ENCODE results near the gene ELAC2. TPM values are rescaled to one million over a fixed set of nuclear protein-coding genes. Genes with fewer than 3 reads are reported as not detected.

Gene ELAC2
- total RNA-seq, 5 donors from 2014 or later (not counting 1 experiment from before 2014, with no cell fraction given): 62.5 to 71.6 (median 66.4) TPM

GRCh38 chr17:13010959-13011358 lies 6.9 kb downstream of the ELAC2 start:
- H3K4me3 ChIP-seq (ENCODE audit: control insufficient read depth in 1 of 2, extremely low read depth in 1 of 2, low read length in 1 of 2): no peak overlapping the region
- 97% methylated on average over 5 of the region's 7 CpGs for WGBS (ENCODE audit: insufficient coverage)
- ATAC-seq (replicated peaks in 1 of 4): no peak
- H3K4me1 Mint-ChIP-seq: peaks cover 18 to 22% (median 19%) of the 10 kb centered on the region in 3 donors
- no peak overlapping the region for H3K4me3 Mint-ChIP-seq
- peaks cover 54% of the 10 kb centered on the region for H3K36me3 Mint-ChIP-seq
- peaks cover 0 to 2% of the 10 kb centered on the region in 2 experiments for H3K4me1 ChIP-seq (ENCODE audit: control insufficient read depth in 1 of 2, extremely low read depth in 1 of 2, insufficient read depth in 2 of 2, low read length in 2 of 2)
- no peaks in the 10 kb centered on the region for H3K27me3 Mint-ChIP-seq
- ChIA-PET CTCF (no interaction called here), POLR2A (no interaction called here)
- no peak for DNase-seq
- no peaks in the 10 kb centered on the region for H3K9me3 ChIP-seq
- H3K9me3 Mint-ChIP-seq: no peaks in the 10 kb centered on the region
- H3K27ac ChIP-seq (ENCODE audit: low read length): no peak overlapping the region
- H3K36me3 ChIP-seq (ENCODE audit: control insufficient read depth in 2 of 2, extremely low read depth in 1 of 2, insufficient read depth in 1 of 2, low read length in 1 of 2): peaks cover 17 to 82% of the 10 kb centered on the region in 2 donors
- H3K27me3 ChIP-seq (replicated peaks in 1 of 2; ENCODE audit: control insufficient read depth in 2 of 2, extremely low read depth in 1 of 2, insufficient read depth in 2 of 2, low read length in 1 of 2): no peaks in the 10 kb centered on the region
- no peak overlapping the region for H3K27ac Mint-ChIP-seq

DNA sequence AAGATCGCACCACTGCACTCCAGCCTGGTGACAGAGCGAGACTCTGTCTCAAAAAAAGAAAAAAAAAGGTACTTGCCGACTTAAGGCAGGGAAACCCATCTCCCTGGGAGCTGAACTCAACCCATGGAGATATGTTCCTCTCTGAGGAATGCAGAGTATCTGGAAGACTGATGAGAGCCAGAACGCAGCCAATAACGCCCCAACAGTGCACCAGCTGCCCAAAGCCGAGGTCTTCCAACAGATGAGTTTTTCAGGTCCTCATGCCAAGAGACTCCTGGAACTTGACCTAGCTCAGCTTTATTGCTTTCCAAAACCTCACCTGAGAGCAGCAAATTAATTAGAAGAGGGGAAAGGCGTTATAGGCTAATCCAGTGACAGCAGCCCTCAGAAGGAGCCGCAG lies 9.4 kb downstream of the ELAC2 start:
- no peaks in the 10 kb centered on the region for H3K27me3 Mint-ChIP-seq
- whole genome bisulfite sequencing (ENCODE audit: insufficient coverage): 100% methylated on average over 1 of the region's 8 CpGs
- DNase-seq: no peak
- ChIA-PET POLR2A (interaction anchor here in 1 of 2 donors (1.3 kb wide), 1 partner anchor 10 kb away, joined by 7 read pairs; the partner anchor contains the start of gene ELAC2), CTCF (no interaction called here)
- no peaks in the 10 kb centered on the region for H3K27me3 ChIP-seq (replicated peaks in 1 of 2; ENCODE audit: control insufficient read depth in 2 of 2, extremely low read depth in 1 of 2, insufficient read depth in 2 of 2, low read length in 1 of 2)
- H3K36me3 ChIP-seq (ENCODE audit: control insufficient read depth in 2 of 2, extremely low read depth in 1 of 2, insufficient read depth in 1 of 2, low read length in 1 of 2): peaks cover 18 to 81% of the 10 kb centered on the region in 2 donors
- ATAC-seq (replicated peaks in 1 of 4): no peak
- no peak overlapping the region for H3K27ac Mint-ChIP-seq
- no peak overlapping the region for H3K27ac ChIP-seq (ENCODE audit: low read length)
- H3K9me3 ChIP-seq: no peaks in the 10 kb centered on the region
- H3K4me1 ChIP-seq (ENCODE audit: control insufficient read depth in 1 of 2, extremely low read depth in 1 of 2, insufficient read depth in 2 of 2, low read length in 2 of 2): peaks cover 0 to 1% of the 10 kb centered on the region in 2 experiments
- H3K4me3 Mint-ChIP-seq: no peak overlapping the region
- H3K9me3 Mint-ChIP-seq: no peaks in the 10 kb centered on the region
- H3K4me1 Mint-ChIP-seq: peaks cover 2 to 6% (median 5%) of the 10 kb centered on the region in 3 donors
- peaks cover 55% of the 10 kb centered on the region for H3K36me3 Mint-ChIP-seq
- no peak overlapping the region for H3K4me3 ChIP-seq (ENCODE audit: control insufficient read depth in 1 of 2, extremely low read depth in 1 of 2, low read length in 1 of 2)

DNA sequence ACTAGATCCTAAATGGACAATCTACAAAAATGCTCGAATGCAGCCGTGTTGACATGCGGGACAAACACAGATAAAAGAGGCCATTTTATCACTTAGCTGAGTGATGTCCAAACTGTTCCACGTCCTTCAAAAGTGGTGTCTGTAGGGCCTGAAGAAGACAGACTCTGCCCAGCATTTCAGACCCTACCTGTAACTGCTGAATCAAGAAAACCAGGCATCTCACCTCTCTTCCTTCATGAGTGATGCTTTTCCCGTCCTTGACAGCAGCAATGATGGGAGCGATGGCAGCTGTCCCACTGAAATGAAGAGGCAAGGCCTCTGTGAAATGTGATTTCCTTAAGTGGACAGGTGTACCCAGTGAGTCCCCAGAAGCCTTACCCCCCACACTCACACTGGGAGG lies 12.3 kb downstream of the ELAC2 start:
- no peak overlapping the region for H3K4me3 ChIP-seq (ENCODE audit: control insufficient read depth in 1 of 2, extremely low read depth in 1 of 2, low read length in 1 of 2)
- H3K27me3 ChIP-seq (replicated peaks in 1 of 2; ENCODE audit: control insufficient read depth in 2 of 2, extremely low read depth in 1 of 2, insufficient read depth in 2 of 2, low read length in 1 of 2): no peaks in the 10 kb centered on the region
- Mint-ChIP-seq H3K27ac (no peak overlapping the region), H3K9me3 (no peaks in the 10 kb centered on the region), H3K36me3 (peaks cover 34% of the 10 kb centered on the region), H3K4me3 (no peak overlapping the region), H3K27me3 (no peaks in the 10 kb centered on the region), H3K4me1 (peaks cover 0 to 3% (median 2%) of the 10 kb centered on the region in 3 donors)
- ATAC-seq (replicated peaks in 1 of 4) (no peak), DNase-seq (no peak)
- H3K9me3 ChIP-seq: no peaks in the 10 kb centered on the region
- peaks cover 15 to 75% of the 10 kb centered on the region in 2 donors for H3K36me3 ChIP-seq (ENCODE audit: control insufficient read depth in 2 of 2, extremely low read depth in 1 of 2, insufficient read depth in 1 of 2, low read length in 1 of 2)
- H3K27ac ChIP-seq (ENCODE audit: low read length): no peak overlapping the region
- POLR2A ChIA-PET: interaction anchor here in 1 of 2 donors (0.5 kb wide), 1 partner anchor 9 kb away, joined by 5 read pairs; no protein-coding TSS in a partner anchor
- CTCF ChIA-PET: interaction anchor here (0.7 to 3.8 kb wide), 2 partner anchors 12 to 13 kb away, joined by 3 to 16 read pairs; partner anchors contain the start of gene ELAC2 (in 1 of the 2)
- H3K4me1 ChIP-seq (ENCODE audit: control insufficient read depth in 1 of 2, extremely low read depth in 1 of 2, insufficient read depth in 2 of 2, low read length in 2 of 2): peaks cover 0 to 5% of the 10 kb centered on the region in 2 experiments
- 99% methylated on average over 4 of the region's 6 CpGs for WGBS (ENCODE audit: insufficient coverage)

DNA sequence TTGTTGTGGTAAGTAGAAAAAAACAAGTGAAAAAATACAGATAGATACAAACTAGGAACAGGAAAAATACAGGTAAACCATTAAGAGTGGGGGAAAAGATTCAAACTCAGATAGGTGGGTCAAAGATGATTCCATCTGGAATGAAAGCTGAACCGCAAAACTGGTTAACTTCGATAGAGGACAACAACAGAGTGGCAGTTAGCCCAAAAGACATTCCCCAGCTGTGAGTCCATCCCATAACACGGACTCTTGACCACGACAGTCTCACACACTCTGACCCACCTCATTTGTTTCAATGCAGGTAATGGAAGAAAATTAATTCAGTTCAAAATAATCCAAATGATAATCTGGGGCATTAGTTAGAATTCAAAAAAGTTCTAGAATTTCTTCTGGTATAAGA lies 13.5 kb downstream of the ELAC2 start:
- ChIA-PET POLR2A (no interaction called here), CTCF (interaction anchor here (1.0 to 3.8 kb wide), 3 partner anchors 14 to 26 kb away, joined by 3 to 16 read pairs (median 6); partner anchors contain the start of gene ELAC2 (in 1 of the 2))
- DNase-seq (no peak), ATAC-seq (replicated peaks in 1 of 4) (no peak)
- Mint-ChIP-seq H3K36me3 (peaks cover 31% of the 10 kb centered on the region), H3K4me3 (no peak overlapping the region), H3K27me3 (no peaks in the 10 kb centered on the region), H3K9me3 (no peaks in the 10 kb centered on the region), H3K27ac (no peak overlapping the region), H3K4me1 (peaks cover 0 to 3% (median 2%) of the 10 kb centered on the region in 3 donors)
- H3K36me3 ChIP-seq (ENCODE audit: control insufficient read depth in 2 of 2, extremely low read depth in 1 of 2, insufficient read depth in 1 of 2, low read length in 1 of 2): peaks cover 21 to 74% of the 10 kb centered on the region in 2 donors
- no peak overlapping the region for H3K27ac ChIP-seq (ENCODE audit: low read length)
- 100% methylated on average over 2 of the region's 4 CpGs for WGBS (ENCODE audit: insufficient coverage)
- H3K27me3 ChIP-seq (replicated peaks in 1 of 2; ENCODE audit: control insufficient read depth in 2 of 2, extremely low read depth in 1 of 2, insufficient read depth in 2 of 2, low read length in 1 of 2): no peaks in the 10 kb centered on the region
- no peak overlapping the region for H3K4me3 ChIP-seq (ENCODE audit: control insufficient read depth in 1 of 2, extremely low read depth in 1 of 2, low read length in 1 of 2)
- peaks cover 0 to 5% of the 10 kb centered on the region in 2 experiments for H3K4me1 ChIP-seq (ENCODE audit: control insufficient read depth in 1 of 2, extremely low read depth in 1 of 2, insufficient read depth in 2 of 2, low read length in 2 of 2)
- H3K9me3 ChIP-seq: no peaks in the 10 kb centered on the region

DNA sequence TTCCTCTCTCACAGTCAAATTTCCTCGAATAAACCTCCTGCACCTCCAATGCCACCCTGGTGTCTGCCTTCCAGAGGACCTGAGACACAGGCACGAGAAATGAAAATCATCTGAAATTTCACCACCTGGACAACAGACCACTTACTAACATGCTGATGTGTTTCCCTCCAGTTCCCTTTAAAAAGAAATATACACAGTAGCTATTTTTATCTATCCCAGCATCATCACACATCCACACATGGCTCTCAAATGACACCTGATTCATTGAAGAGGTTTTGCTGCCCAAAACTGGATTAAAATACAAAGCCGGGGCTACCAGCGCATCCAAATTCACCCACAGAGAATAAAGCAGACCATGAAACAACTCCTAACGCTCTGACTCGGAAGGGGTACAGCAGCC lies 13.9 kb downstream of the ELAC2 start:
- no peak for ATAC-seq (replicated peaks in 1 of 4)
- H3K4me1 ChIP-seq (ENCODE audit: control insufficient read depth in 1 of 2, extremely low read depth in 1 of 2, insufficient read depth in 2 of 2, low read length in 2 of 2): peaks cover 0 to 5% of the 10 kb centered on the region in 2 experiments
- H3K9me3 ChIP-seq: no peaks in the 10 kb centered on the region
- Mint-ChIP-seq H3K4me3 (no peak overlapping the region), H3K9me3 (no peaks in the 10 kb centered on the region), H3K27me3 (no peaks in the 10 kb centered on the region), H3K27ac (no peak overlapping the region), H3K4me1 (peaks cover 0 to 3% (median 2%) of the 10 kb centered on the region in 3 donors), H3K36me3 (peaks cover 34% of the 10 kb centered on the region)
- H3K27ac ChIP-seq (ENCODE audit: low read length): no peak overlapping the region
- POLR2A ChIA-PET: no interaction called here
- peaks cover 24 to 77% of the 10 kb centered on the region in 2 donors for H3K36me3 ChIP-seq (ENCODE audit: control insufficient read depth in 2 of 2, extremely low read depth in 1 of 2, insufficient read depth in 1 of 2, low read length in 1 of 2)
- WGBS (ENCODE audit: insufficient coverage): 100% methylated on average over 1 of the region's 6 CpGs
- no peak overlapping the region for H3K4me3 ChIP-seq (ENCODE audit: control insufficient read depth in 1 of 2, extremely low read depth in 1 of 2, low read length in 1 of 2)
- no peak for DNase-seq
- CTCF ChIA-PET: interaction anchor here (1.0 to 3.8 kb wide), 2 partner anchors 14 to 21 kb away, joined by 3 to 16 read pairs; partner anchors contain the start of gene ELAC2 (in 1 of the 2)
- no peaks in the 10 kb centered on the region for H3K27me3 ChIP-seq (replicated peaks in 1 of 2; ENCODE audit: control insufficient read depth in 2 of 2, extremely low read depth in 1 of 2, insufficient read depth in 2 of 2, low read length in 1 of 2)

DNA sequence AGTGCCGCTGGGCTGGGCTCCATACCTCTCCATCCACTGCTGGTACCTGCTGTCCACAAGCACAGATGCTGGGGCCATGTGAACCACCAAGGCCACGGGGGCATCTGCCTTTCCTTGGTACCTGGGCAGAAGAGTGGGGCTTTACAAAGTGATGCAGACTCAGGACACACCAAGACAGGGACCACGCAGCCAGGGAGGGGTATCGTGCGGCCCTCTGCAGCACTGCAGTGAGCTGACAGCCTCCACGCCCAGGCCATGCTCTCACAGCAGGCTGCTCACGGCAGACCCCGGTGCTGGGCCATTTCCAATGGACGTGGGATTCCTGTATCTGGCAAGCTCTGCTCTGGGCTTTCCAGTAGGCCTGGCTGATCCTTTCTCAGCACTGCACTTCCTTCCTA lies 14.4 kb downstream of the ELAC2 start:
- Mint-ChIP-seq H3K4me3 (no peak overlapping the region), H3K27ac (no peak overlapping the region)

More for the DNA sequence above, 14.4 kb downstream of the ELAC2 start:
- ATAC-seq (replicated peaks in 1 of 4) (peak in 3 of 4 experiments; percentile 8 to 26 (median 15)), DNase-seq (no peak)
- H3K27me3 Mint-ChIP-seq: no peaks in the 10 kb centered on the region
- Histone ChIP-seq H3K27me3 (replicated peaks in 1 of 2; ENCODE audit: control insufficient read depth in 2 of 2, extremely low read depth in 1 of 2, insufficient read depth in 2 of 2, low read length in 1 of 2) (no peaks in the 10 kb centered on the region), H3K9me3 (no peaks in the 10 kb centered on the region), H3K4me1 (ENCODE audit: control insufficient read depth in 1 of 2, extremely low read depth in 1 of 2, insufficient read depth in 2 of 2, low read length in 2 of 2) (peaks cover 0 to 5% of the 10 kb centered on the region in 2 experiments), H3K4me3 (ENCODE audit: control insufficient read depth in 1 of 2, extremely low read depth in 1 of 2, low read length in 1 of 2) (no peak overlapping the region), H3K36me3 (ENCODE audit: control insufficient read depth in 2 of 2, extremely low read depth in 1 of 2, insufficient read depth in 1 of 2, low read length in 1 of 2) (peaks cover 23 to 78% of the 10 kb centered on the region in 2 donors), H3K27ac (ENCODE audit: low read length) (no peak overlapping the region)
- WGBS (ENCODE audit: insufficient coverage): 89% methylated on average over 8 of the region's 9 CpGs
- ChIA-PET CTCF (interaction anchor here (1.0 to 3.8 kb wide), 4 partner anchors 14 to 27 kb away, joined by 3 to 16 read pairs (median 4); partner anchors contain the start of gene ELAC2 (in 1 of the 2)), POLR2A (no interaction called here)
- H3K9me3 Mint-ChIP-seq: no peaks in the 10 kb centered on the region
- peaks cover 0 to 3% (median 2%) of the 10 kb centered on the region in 3 donors for H3K4me1 Mint-ChIP-seq
- peaks cover 34% of the 10 kb centered on the region for H3K36me3 Mint-ChIP-seq

All from T-cell (primary cell).